WI38 (cell line): ENCODE results near the gene ZNF610.

Experiments
- H3K4me3 ChIP-seq: 2 replicates; pipeline ENCODE4 v1.5.1; 2011; ENCODE audit warnings: low read depth, mild to moderate bottlenecking, control low read depth, low read length
- CTCF ChIP-seq: IDR thresholded peaks from 2 replicates; pipeline ENCODE4 v1.5.1; 2012; ENCODE audit warnings: low read depth, mild to moderate bottlenecking, control low read depth, low read length

ZNF610 gene

GRCh38 chr19:52398081-52398441 is 62.0 kb downstream of the ZNF610 start:
- no peak for TF ChIP-seq CTCF
- peak overlapping the region; percentile 87 for H3K4me3 ChIP-seq

- TF ChIP-seq CTCF = no peak
- H3K4me3 ChIP-seq = no peak overlapping the region
These were observed 74.2 kb downstream of the ZNF610 start for GRCh38 chr19:52410276-52410675.

GRCh38 chr19:52415711-52416110 is 79.7 kb downstream of the ZNF610 start:
- H3K4me3 ChIP-seq = no peak overlapping the region
- TF ChIP-seq CTCF = no peak
